ENCODE data around the gene ASAP3.

DNA sequence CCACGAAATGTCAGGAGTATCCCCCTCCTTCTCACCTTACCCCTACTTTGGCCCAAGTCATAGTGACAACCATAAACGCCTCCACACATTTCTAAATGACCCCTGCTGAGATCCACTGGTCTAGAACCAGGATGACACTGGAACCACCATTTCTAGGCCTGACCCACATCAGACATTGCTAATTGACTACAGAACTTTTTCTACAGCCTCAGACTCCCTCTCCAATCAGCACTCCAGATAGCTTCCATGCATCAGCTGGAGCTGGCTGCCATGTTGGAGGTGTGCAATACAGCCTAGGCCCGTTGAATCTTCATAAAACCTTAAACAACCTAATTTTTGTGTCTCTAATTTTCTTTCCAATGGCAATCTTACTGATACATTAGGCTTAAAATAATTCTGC lies 78.0 kb downstream of the ASAP3 start:
- TF ChIP-seq, protein P1, sequence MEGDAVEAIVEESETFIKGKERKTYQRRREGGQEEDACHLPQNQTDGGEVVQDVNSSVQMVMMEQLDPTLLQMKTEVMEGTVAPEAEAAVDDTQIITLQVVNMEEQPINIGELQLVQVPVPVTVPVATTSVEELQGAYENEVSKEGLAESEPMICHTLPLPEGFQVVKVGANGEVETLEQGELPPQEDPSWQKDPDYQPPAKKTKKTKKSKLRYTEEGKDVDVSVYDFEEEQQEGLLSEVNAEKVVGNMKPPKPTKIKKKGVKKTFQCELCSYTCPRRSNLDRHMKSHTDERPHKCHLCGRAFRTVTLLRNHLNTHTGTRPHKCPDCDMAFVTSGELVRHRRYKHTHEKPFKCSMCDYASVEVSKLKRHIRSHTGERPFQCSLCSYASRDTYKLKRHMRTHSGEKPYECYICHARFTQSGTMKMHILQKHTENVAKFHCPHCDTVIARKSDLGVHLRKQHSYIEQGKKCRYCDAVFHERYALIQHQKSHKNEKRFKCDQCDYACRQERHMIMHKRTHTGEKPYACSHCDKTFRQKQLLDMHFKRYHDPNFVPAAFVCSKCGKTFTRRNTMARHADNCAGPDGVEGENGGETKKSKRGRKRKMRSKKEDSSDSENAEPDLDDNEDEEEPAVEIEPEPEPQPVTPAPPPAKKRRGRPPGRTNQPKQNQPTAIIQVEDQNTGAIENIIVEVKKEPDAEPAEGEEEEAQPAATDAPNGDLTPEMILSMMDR (IDR thresholded peaks at IDR 0.05; ENCODE audit: low read depth, low read length), result no peak
- TF ChIP-seq EZH2phosphoT487 (IDR thresholded peaks at IDR 0.05; ENCODE audit: low read depth), result no peak
